BJ (cell line): Measurements from ENCODE around the gene MCTP1. TPM values are rescaled to one million over a fixed set of nuclear protein-coding genes. Genes with fewer than 3 reads are reported as not detected.

Experiments used
- CTCF ChIA-PET: fragments of 350-600 bp; formaldehyde crosslinking; extraction: SDS; loops from one replicate; lab custom pipeline; 2021; ENCODE audit warnings: antibody characterized with exemption, inconsistent platforms; lab: Yijun Ruan, JAX
- POLR2A ChIA-PET: fragments of 300-600 bp; sonication (Branson Sonifier 250); formaldehyde crosslinking; extraction: SDS; loops from one replicate; lab custom pipeline; 2021; ENCODE audit warnings: antibody characterized with exemption; lab: Charles Lee
- DNase-seq: peaks from one replicate; pipeline ENCODE4 v3.0.0-alpha.2; 2011; ENCODE audit warnings: low read depth
- H3K27me3 ChIP-seq: 2 replicates; pipeline ENCODE4 v1.6.0; 2011; ENCODE audit warnings: low read length; ENCODE audit not compliant: control insufficient read depth, insufficient read depth
- H3K36me3 ChIP-seq: 2 replicates; pipeline ENCODE4 v1.5.1; 2011; ENCODE audit warnings: low read length; ENCODE audit not compliant: control insufficient read depth, insufficient read depth
- H3K4me3 ChIP-seq: 2 replicates; pipeline ENCODE4 v1.5.1; 2011; ENCODE audit warnings: low read depth, mild to moderate bottlenecking, control low read depth, low read length
- polyA plus RNA-seq: library from polyadenylated mRNA; depleted of rRNA; stranded (reverse); fragments of >200 nt; gene quantifications from 2 replicates; pipeline ENCODE4 v1.2.3, GENCODE V29; 2011
- TF ChIP-seq, protein P1 (sequence below): IDR thresholded peaks from 2 replicates; pipeline ENCODE4 v1.5.1; 2011; ENCODE audit warnings: low read depth, mild to moderate bottlenecking, control low read depth, inconsistent platforms, low read length, moderate library complexity; ENCODE audit not compliant: insufficient read depth

The MCTP1 gene
- polyA plus RNA-seq, 1 experiment: 0.02 TPM

DNA sequence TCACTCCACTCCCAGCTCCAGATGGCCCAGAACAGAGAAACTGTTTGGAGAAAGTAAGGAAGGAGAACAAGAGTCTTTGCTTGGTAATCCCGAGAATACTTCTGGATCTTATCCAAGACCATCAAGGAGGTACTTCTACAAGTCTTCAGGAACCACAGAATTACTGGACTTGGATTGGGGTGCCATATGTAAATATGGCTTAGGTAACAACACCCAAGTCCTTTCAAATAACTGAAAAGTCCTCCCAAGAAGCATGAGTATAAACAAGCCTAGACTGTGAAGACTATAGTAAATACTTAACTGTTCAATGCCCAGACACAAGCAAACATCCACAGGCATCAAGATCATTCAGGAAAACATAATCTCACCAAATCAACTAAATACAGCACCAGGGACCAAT, 170.0 kb downstream of the MCTP1 start:
- Histone ChIP-seq H3K36me3 (no peaks in the 10 kb centered on the region), H3K4me3 (no peak overlapping the region), H3K27me3 (no peaks in the 10 kb centered on the region)
- TF ChIP-seq, protein P1, sequence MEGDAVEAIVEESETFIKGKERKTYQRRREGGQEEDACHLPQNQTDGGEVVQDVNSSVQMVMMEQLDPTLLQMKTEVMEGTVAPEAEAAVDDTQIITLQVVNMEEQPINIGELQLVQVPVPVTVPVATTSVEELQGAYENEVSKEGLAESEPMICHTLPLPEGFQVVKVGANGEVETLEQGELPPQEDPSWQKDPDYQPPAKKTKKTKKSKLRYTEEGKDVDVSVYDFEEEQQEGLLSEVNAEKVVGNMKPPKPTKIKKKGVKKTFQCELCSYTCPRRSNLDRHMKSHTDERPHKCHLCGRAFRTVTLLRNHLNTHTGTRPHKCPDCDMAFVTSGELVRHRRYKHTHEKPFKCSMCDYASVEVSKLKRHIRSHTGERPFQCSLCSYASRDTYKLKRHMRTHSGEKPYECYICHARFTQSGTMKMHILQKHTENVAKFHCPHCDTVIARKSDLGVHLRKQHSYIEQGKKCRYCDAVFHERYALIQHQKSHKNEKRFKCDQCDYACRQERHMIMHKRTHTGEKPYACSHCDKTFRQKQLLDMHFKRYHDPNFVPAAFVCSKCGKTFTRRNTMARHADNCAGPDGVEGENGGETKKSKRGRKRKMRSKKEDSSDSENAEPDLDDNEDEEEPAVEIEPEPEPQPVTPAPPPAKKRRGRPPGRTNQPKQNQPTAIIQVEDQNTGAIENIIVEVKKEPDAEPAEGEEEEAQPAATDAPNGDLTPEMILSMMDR: no peak
- CTCF ChIA-PET: no interaction called here
- POLR2A ChIA-PET: no interaction called here
- DNase-seq: no peak

DNA sequence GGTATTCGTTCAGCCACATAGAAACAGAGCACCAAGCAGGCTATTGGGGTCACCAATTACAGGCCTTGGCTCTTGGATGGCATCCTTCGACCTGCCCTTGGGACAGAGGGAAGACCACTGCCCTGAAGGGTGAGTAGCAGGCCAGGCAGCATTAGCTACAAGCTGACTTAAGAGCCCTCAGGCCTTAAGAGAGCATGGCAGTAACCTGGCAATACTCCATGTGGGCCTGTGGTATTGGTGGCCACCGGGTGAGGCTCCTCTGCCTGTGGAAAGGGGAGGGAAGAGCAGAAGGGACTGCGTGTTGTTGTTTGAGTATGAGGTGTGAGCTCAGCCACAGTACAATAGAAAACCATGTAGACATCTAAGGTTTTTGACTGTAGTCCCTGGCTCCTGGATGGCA, 170.6 kb downstream of the MCTP1 start:
- ChIA-PET CTCF (no interaction called here), POLR2A (no interaction called here)
- H3K36me3 ChIP-seq: no peaks in the 10 kb centered on the region
- TF ChIP-seq, protein P1: no peak
- no peak for DNase-seq
- no peaks in the 10 kb centered on the region for H3K27me3 ChIP-seq
- no peak overlapping the region for H3K4me3 ChIP-seq

DNA sequence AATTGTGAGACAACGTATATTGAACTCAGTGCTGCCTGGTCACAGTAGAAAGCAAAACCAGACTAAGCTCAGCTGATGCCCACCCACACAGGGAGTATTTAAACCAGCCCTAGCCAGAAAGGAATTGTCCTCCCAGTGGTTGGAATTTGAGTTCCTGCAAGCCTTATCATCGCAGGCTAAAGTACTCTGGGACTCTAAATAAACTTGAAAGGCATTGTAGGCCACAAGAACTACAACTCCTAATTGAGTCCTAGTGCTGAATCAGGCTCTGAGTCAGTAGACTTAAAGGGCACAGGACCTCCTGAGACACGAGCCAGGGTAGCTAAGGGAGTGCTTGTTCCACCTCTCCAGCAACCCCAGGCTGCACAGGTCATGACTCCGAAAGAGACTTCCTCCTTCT, 171.4 kb downstream of the MCTP1 start:
- ChIA-PET CTCF (no interaction called here), POLR2A (no interaction called here)
- TF ChIP-seq, protein P1: 0 out of 2 replicates have a peak, but pooled peaks have one; percentile 7
- Histone ChIP-seq H3K4me3 (no peak overlapping the region), H3K27me3 (no peaks in the 10 kb centered on the region), H3K36me3 (no peaks in the 10 kb centered on the region)
- DNase-seq: peak; percentile 5

DNA sequence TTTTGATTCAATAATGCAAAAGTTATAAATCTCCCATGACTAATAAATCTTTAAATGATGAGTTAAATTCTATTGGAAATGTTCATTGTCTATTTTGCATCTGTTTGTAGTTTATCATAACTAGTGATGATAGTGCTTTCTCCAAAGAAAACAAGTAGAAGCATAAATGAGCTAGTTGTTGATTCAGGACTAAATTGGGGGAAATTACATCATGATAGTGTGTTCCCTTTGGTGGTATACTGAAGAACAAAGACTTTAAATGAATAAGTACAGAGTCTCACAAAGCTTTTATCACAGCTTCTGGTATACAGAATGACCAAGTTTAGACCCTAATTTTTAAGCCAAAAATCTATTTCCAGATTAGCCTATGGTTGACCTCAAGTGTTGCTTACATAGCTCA, 173.8 kb downstream of the MCTP1 start:
- Histone ChIP-seq H3K27me3 (no peaks in the 10 kb centered on the region), H3K4me3 (no peak overlapping the region), H3K36me3 (no peaks in the 10 kb centered on the region)
- TF ChIP-seq, protein P1: no peak
- ChIA-PET CTCF (interaction anchor here (1.1 kb wide), 1 partner anchor 24 kb away, joined by 3 read pairs; no protein-coding TSS in a partner anchor), POLR2A (no interaction called here)
- DNase-seq: no peak

DNA sequence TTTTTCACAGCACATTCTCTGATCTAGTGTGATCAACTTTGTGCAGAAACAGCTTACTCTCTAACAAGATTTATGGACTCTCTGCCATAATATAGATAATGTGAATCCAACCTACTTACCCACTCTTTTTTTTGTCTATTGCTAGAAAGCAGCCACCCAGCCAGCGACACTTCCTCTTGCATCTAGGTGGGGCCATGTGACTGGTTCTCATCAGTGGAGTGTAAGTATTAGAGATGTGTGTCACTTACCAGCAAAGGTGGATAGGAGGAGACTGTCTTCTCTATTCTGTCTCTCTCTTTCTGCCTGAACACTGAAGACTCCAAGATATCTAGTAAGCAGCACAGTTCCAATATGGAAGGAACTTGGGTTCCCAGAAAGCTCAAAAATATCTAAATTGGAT, 174.8 kb downstream of the MCTP1 start:
- ChIA-PET CTCF (no interaction called here), POLR2A (no interaction called here)
- no peak for DNase-seq
- H3K4me3 ChIP-seq: no peak overlapping the region
- TF ChIP-seq, protein P1: no peak
- H3K36me3 ChIP-seq: no peaks in the 10 kb centered on the region
- no peaks in the 10 kb centered on the region for H3K27me3 ChIP-seq
